Rectal smooth muscle tissue (tissue), 1 donor: Measurements from ENCODE around the gene C6orf136.
"Not testable (repeated sequence)": the region's sequence is repeated elsewhere in the genome, so short reads cannot be mapped to it uniquely, and the experiment has no call there.

Experiments
- H3K27ac ChIP-seq: one replicate; pipeline ENCODE4 v1.7.0; 2013; ENCODE audit warnings: low read depth, low read length, inconsistent platforms
- H3K27me3 ChIP-seq: one replicate; pipeline ENCODE4 v1.7.0; 2013; ENCODE audit warnings: low read length; ENCODE audit not compliant: control insufficient read depth, insufficient read depth
- H3K36me3 ChIP-seq: one replicate; pipeline ENCODE4 v1.7.0; 2013; ENCODE audit warnings: low read length; ENCODE audit not compliant: control insufficient read depth, insufficient read depth
- H3K4me1 ChIP-seq: one replicate; pipeline ENCODE4 v1.7.0; 2013; ENCODE audit warnings: low read length; ENCODE audit not compliant: control insufficient read depth, insufficient read depth
- H3K4me3 ChIP-seq: one replicate; pipeline ENCODE4 v1.7.0; 2013; ENCODE audit warnings: low read length
- H3K9ac ChIP-seq: one replicate; pipeline ENCODE4 v1.7.0; 2013; ENCODE audit warnings: low read length

The C6orf136 gene

GRCh38 chr6:30654798-30655742, 8.1 kb downstream of the C6orf136 start:
- H3K4me3 ChIP-seq: no peak overlapping the region
- no peak overlapping the region for H3K27ac ChIP-seq
- peaks cover 59% of the 10 kb centered on the region for H3K36me3 ChIP-seq
- H3K9ac ChIP-seq: no peak overlapping the region
- H3K27me3 ChIP-seq: no peaks in the 10 kb centered on the region
- no peaks in the 10 kb centered on the region for H3K4me1 ChIP-seq

- Histone ChIP-seq H3K27ac (no peak overlapping the region), H3K4me1 (no peaks in the 10 kb centered on the region), H3K27me3 (no peaks in the 10 kb centered on the region), H3K36me3 (peaks cover 63% of the 10 kb centered on the region), H3K4me3 (no peak overlapping the region), H3K9ac (no peak overlapping the region)
Observed at GRCh38 chr6:30655743-30656094, 8.8 kb downstream of the C6orf136 start.

- no peak overlapping the region for H3K9ac ChIP-seq
- no peaks in the 10 kb centered on the region for H3K4me1 ChIP-seq
- no peak overlapping the region for H3K4me3 ChIP-seq
- H3K36me3 ChIP-seq: peaks cover 63% of the 10 kb centered on the region
- no peak overlapping the region for H3K27ac ChIP-seq
- no peaks in the 10 kb centered on the region for H3K27me3 ChIP-seq
Observed at GRCh38 chr6:30656513-30656912, 9.6 kb downstream of the C6orf136 start.

GRCh38 chr6:30657454-30657853, 10.5 kb downstream of the C6orf136 start:
- Histone ChIP-seq H3K27ac (no peak overlapping the region), H3K36me3 (peaks cover 64% of the 10 kb centered on the region), H3K27me3 (no peaks in the 10 kb centered on the region), H3K9ac (no peak overlapping the region), H3K4me3 (no peak overlapping the region), H3K4me1 (no peaks in the 10 kb centered on the region)

GRCh38 chr6:30657922-30658321, 11.0 kb downstream of the C6orf136 start:
- H3K4me1 ChIP-seq: not testable (repeated sequence)

GRCh38 chr6:30664994-30665767, 18.2 kb downstream of the C6orf136 start:
- Histone ChIP-seq H3K36me3 (peaks cover 53% of the 10 kb centered on the region), H3K27me3 (no peaks in the 10 kb centered on the region), H3K9ac (no peak overlapping the region), H3K27ac (no peak overlapping the region), H3K4me3 (no peak overlapping the region), H3K4me1 (no peaks in the 10 kb centered on the region)

More at GRCh38 chr6:30657922-30658321, 11.0 kb downstream of the C6orf136 start:
- not testable (repeated sequence) for H3K27ac ChIP-seq, H3K4me3 ChIP-seq, H3K9ac ChIP-seq, H3K27me3 ChIP-seq
- peaks cover 63% of the 10 kb centered on the region for H3K36me3 ChIP-seq

- peaks cover 58% of the 10 kb centered on the region for H3K36me3 ChIP-seq
- not testable (repeated sequence) for H3K9ac ChIP-seq, H3K27ac ChIP-seq, H3K27me3 ChIP-seq, H3K4me1 ChIP-seq, H3K4me3 ChIP-seq
Observed at GRCh38 chr6:30666300-30666699, 19.4 kb downstream of the C6orf136 start.

- Histone ChIP-seq H3K9ac (no peak overlapping the region), H3K36me3 (peaks cover 23% of the 10 kb centered on the region), H3K27me3 (no peaks in the 10 kb centered on the region), H3K4me3 (no peak overlapping the region), H3K27ac (no peak overlapping the region), H3K4me1 (peaks cover 5% of the 10 kb centered on the region)
Observed at GRCh38 chr6:30670760-30671527, 24.0 kb downstream of the C6orf136 start.

- H3K9ac ChIP-seq: peak within 1 kb of the TSS; percentile 42
- H3K36me3 ChIP-seq: peaks cover 28% of the 10 kb centered on the region
- no peaks in the 10 kb centered on the region for H3K27me3 ChIP-seq
- H3K4me3 ChIP-seq: peak within 1 kb of the TSS; percentile 71
- peak within 1 kb of the TSS; percentile 65 for H3K27ac ChIP-seq
- H3K4me1 ChIP-seq: peaks cover 5% of the 10 kb centered on the region
Observed at GRCh38 chr6:30672445-30673253, 25.7 kb downstream of the C6orf136 start, which contains the start of gene DHX16. Gene DHX16, minus strand, starts transcription at chr6:30673006. Its CDS starts 165 bp downstream, at chr6:30672841.

GRCh38 chr6:30676660-30677285, 29.8 kb downstream of the C6orf136 start:
- H3K27ac ChIP-seq: no peak overlapping the region
- H3K4me1 ChIP-seq: peaks cover 20% of the 10 kb centered on the region

More at GRCh38 chr6:30676660-30677285, 29.8 kb downstream of the C6orf136 start:
- H3K36me3 ChIP-seq: peaks cover 22% of the 10 kb centered on the region
- H3K4me3 ChIP-seq: no peak overlapping the region
- H3K27me3 ChIP-seq: no peaks in the 10 kb centered on the region
- no peak overlapping the region for H3K9ac ChIP-seq
